Measurements from ENCODE around the gene CAMK4.

GRCh38 chr5:111408817-111409216, 184.6 kb downstream of the CAMK4 start:
- TF ChIP-seq POLR2AphosphoS5 (IDR thresholded peaks at IDR 0.05): no peak
- TF ChIP-seq, protein P1, sequence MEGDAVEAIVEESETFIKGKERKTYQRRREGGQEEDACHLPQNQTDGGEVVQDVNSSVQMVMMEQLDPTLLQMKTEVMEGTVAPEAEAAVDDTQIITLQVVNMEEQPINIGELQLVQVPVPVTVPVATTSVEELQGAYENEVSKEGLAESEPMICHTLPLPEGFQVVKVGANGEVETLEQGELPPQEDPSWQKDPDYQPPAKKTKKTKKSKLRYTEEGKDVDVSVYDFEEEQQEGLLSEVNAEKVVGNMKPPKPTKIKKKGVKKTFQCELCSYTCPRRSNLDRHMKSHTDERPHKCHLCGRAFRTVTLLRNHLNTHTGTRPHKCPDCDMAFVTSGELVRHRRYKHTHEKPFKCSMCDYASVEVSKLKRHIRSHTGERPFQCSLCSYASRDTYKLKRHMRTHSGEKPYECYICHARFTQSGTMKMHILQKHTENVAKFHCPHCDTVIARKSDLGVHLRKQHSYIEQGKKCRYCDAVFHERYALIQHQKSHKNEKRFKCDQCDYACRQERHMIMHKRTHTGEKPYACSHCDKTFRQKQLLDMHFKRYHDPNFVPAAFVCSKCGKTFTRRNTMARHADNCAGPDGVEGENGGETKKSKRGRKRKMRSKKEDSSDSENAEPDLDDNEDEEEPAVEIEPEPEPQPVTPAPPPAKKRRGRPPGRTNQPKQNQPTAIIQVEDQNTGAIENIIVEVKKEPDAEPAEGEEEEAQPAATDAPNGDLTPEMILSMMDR (IDR thresholded peaks at IDR 0.05): no peak

All from prostate gland (tissue), 2 donors.